Tibial nerve (tissue), 4 donors: ENCODE results near the gene DNM2. TPM values are rescaled to one million over a fixed set of nuclear protein-coding genes. Genes with fewer than 3 reads are reported as not detected.

Experiments used
- DNase-seq, 2 donors: peaks; one replicate each; pipeline ENCODE4 v3.0.0-alpha.2; 2019; ENCODE audit warnings: low spot score in 2 of 2
- H3K27ac ChIP-seq, 4 donors: fragments of 200-600 bp; sonication (generic) in 3 of 4; one replicate each; pipeline ENCODE4 v1.5.1; 2017 to 2019; ENCODE audit warnings: mild to moderate bottlenecking in 1 of 4
- H3K27me3 ChIP-seq, 2 donors: fragments of 200-600 bp; sonication (generic) in 1 of 2; one replicate each; pipeline versions ENCODE4 v1.5.1 to v1.6.0; 2017 to 2019
- H3K36me3 ChIP-seq, 3 donors: fragments of 200-600 bp; sonication (generic); one replicate each; pipeline ENCODE4 v1.5.1; 2018 to 2019
- H3K4me1 ChIP-seq, 4 donors: fragments of 200-600 bp; sonication (generic) in 3 of 4; one replicate each; pipeline ENCODE4 v1.5.1; 2017 to 2019
- H3K4me3 ChIP-seq, 4 donors: fragments of 200-600 bp; sonication (generic) in 3 of 4; one replicate each; pipeline ENCODE4 v1.5.1; 2017 to 2019; ENCODE audit warnings: mild to moderate bottlenecking in 1 of 4, moderate library complexity in 1 of 4
- H3K9me3 ChIP-seq, 4 donors: fragments of 200-600 bp; sonication (generic) in 3 of 4; one replicate each; pipeline ENCODE4 v1.5.1; 2017 to 2019
- EP300 ChIP-seq, 2 donors: sonication (generic); formaldehyde crosslinking; IDR thresholded peaks; one replicate each; pipeline ENCODE4 v1.6.1; 2017; ENCODE audit warnings: antibody characterized with exemption in 2 of 2, mild to moderate bottlenecking in 1 of 2
- POLR2A ChIP-seq, 2 donors: fragments of 450-650 bp; IDR thresholded peaks; one replicate each; pipeline ENCODE4 v1.6.1; 2017; ENCODE audit warnings: antibody characterized with exemption in 2 of 2, mild to moderate bottlenecking in 2 of 2, moderate library complexity in 2 of 2
- WGBS, 2 donors: methylation state at CpG; one replicate each; pipeline ENCODE4 v1.1.5; 2018; 5-methylcytosine and 5-hydroxymethylcytosine counted together
- total RNA-seq, 4 donors: library from RNA; depleted of rRNA; stranded (reverse); fragments of >200 nt; gene quantifications; one replicate each; pipeline ENCODE4 v1.1.0, GENCODE V29; 2016
- TF ChIP-seq, protein P1 (sequence below), 5 experiments: fragments of 200-600 bp in 3 of 5; fragments of 450-650 bp in 2 of 5; sonication (generic) in 3 of 5; IDR thresholded peaks; one replicate each; pipeline ENCODE4 v1.5.1; 2016 to 2019; ENCODE audit warnings: antibody characterized with exemption in 5 of 5, mild to moderate bottlenecking in 3 of 5, moderate library complexity in 2 of 5

Gene DNM2
- total RNA-seq, 4 donors from 2014 or later = 99.4 to 220 (median 140) TPM

- Histone ChIP-seq H3K27ac (no peak overlapping the region), H3K27me3 (no peaks in the 10 kb centered on the region), H3K4me1 (no peaks in the 10 kb centered on the region), H3K36me3 (peaks cover 9 to 89% (median 57%) of the 10 kb centered on the region in 3 donors), H3K4me3 (no peak overlapping the region), H3K9me3 (no peaks in the 10 kb centered on the region)
- DNase-seq = no peak
- 92 to 95% methylated on average over 13 of the region's 13 CpGs for WGBS, 2 donors
- TF ChIP-seq, protein P1, sequence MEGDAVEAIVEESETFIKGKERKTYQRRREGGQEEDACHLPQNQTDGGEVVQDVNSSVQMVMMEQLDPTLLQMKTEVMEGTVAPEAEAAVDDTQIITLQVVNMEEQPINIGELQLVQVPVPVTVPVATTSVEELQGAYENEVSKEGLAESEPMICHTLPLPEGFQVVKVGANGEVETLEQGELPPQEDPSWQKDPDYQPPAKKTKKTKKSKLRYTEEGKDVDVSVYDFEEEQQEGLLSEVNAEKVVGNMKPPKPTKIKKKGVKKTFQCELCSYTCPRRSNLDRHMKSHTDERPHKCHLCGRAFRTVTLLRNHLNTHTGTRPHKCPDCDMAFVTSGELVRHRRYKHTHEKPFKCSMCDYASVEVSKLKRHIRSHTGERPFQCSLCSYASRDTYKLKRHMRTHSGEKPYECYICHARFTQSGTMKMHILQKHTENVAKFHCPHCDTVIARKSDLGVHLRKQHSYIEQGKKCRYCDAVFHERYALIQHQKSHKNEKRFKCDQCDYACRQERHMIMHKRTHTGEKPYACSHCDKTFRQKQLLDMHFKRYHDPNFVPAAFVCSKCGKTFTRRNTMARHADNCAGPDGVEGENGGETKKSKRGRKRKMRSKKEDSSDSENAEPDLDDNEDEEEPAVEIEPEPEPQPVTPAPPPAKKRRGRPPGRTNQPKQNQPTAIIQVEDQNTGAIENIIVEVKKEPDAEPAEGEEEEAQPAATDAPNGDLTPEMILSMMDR (IDR thresholded peaks at IDR 0.05) = no peak
- TF ChIP-seq POLR2A (IDR thresholded peaks at IDR 0.05) (no peak), EP300 (IDR thresholded peaks at IDR 0.05) (no peak)
Observed at GRCh38 chr19:10677751-10678150, 40.1 kb upstream of the DNM2 start.

- Histone ChIP-seq H3K9me3 (no peaks in the 10 kb centered on the region), H3K4me3 (no peak overlapping the region), H3K36me3 (peaks cover 9 to 90% (median 62%) of the 10 kb centered on the region in 3 donors), H3K27me3 (no peaks in the 10 kb centered on the region), H3K4me1 (no peaks in the 10 kb centered on the region), H3K27ac (no peak overlapping the region)
- no peak for TF ChIP-seq EP300 (IDR thresholded peaks at IDR 0.05)
- TF ChIP-seq POLR2A (IDR thresholded peaks at IDR 0.05) = no peak
- TF ChIP-seq, protein P1 (IDR thresholded peaks at IDR 0.05) = no peak
- no peak for DNase-seq
- 94% methylated on average over 12 of the region's 12 CpGs for WGBS, 2 donors
Observed at GRCh38 chr19:10678813-10679212, 39.1 kb upstream of the DNM2 start.

- Histone ChIP-seq H3K27me3 (no peaks in the 10 kb centered on the region), H3K27ac (no peak overlapping the region), H3K9me3 (no peaks in the 10 kb centered on the region), H3K4me3 (no peak overlapping the region), H3K36me3 (peaks cover 9 to 94% (median 66%) of the 10 kb centered on the region in 3 donors), H3K4me1 (no peaks in the 10 kb centered on the region)
- DNase-seq = no peak
- TF ChIP-seq EP300 (IDR thresholded peaks at IDR 0.05) = no peak
- no peak for TF ChIP-seq POLR2A (IDR thresholded peaks at IDR 0.05)
- TF ChIP-seq, protein P1 (IDR thresholded peaks at IDR 0.05) = no peak
- 83 to 94% methylated on average over 6 to 18 of the region's 18 CpGs for WGBS, 2 donors
Observed at GRCh38 chr19:10679743-10680142, 38.1 kb upstream of the DNM2 start.

GRCh38 chr19:10680545-10681135 lies 37.2 kb upstream of the DNM2 start:
- Histone ChIP-seq H3K9me3 (no peaks in the 10 kb centered on the region), H3K4me3 (no peak overlapping the region), H3K27me3 (no peaks in the 10 kb centered on the region), H3K4me1 (no peaks in the 10 kb centered on the region), H3K27ac (no peak overlapping the region), H3K36me3 (peaks cover 9 to 98% (median 63%) of the 10 kb centered on the region in 3 donors)
- 92 to 96% methylated on average over 14 to 15 of the region's 15 CpGs for WGBS, 2 donors
- DNase-seq = no peak
- TF ChIP-seq, protein P1 (IDR thresholded peaks at IDR 0.05) = no peak
- TF ChIP-seq POLR2A (IDR thresholded peaks at IDR 0.05) (no peak), EP300 (IDR thresholded peaks at IDR 0.05) (no peak)

GRCh38 chr19:10681658-10682057 lies 36.2 kb upstream of the DNM2 start:
- 73 to 83% methylated on average over 4 of the region's 4 CpGs for WGBS, 2 donors
- TF ChIP-seq, protein P1 (IDR thresholded peaks at IDR 0.05) = no peak
- H3K36me3 ChIP-seq = peaks cover 9 to 100% (median 62%) of the 10 kb centered on the region in 3 donors
- H3K4me1 ChIP-seq = peaks cover 0 to 4% (median 0%) of the 10 kb centered on the region in 4 donors
- no peak overlapping the region for H3K27ac ChIP-seq
- no peaks in the 10 kb centered on the region for H3K9me3 ChIP-seq
- no peak overlapping the region for H3K4me3 ChIP-seq
- DNase-seq = no peak
- H3K27me3 ChIP-seq = no peaks in the 10 kb centered on the region
